Measurements from ENCODE around the gene MRPS34.

The MRPS34 gene

DNA sequence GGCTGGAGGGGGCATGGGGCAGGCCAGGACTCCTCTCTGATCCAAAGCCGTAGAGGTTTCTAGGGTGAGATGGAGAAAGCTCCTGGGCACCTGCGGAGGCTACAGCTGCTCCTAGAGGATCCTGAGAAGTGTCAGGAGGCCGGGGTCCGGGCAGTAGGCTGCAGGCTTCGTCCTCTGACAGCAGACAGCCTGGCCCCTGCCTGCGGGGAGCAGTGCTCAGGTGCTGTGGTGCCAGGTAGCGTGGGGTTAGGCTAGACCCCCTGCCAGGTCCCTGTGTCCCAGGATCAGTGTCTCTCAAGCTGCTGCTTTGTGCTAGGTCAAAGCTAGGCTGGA, 1.5 kb upstream of the MRPS34 start:
- Mint-ChIP-seq H3K4me3 (peak overlapping the region; percentile 96), H3K36me3 (ENCODE audit: low read depth) (no peaks in the 10 kb centered on the region), H3K4me1 (peaks cover 13% of the 10 kb centered on the region), H3K9me3 (no peaks in the 10 kb centered on the region), H3K27me3 (ENCODE audit: low read depth, poor library complexity) (no peaks in the 10 kb centered on the region), H3K27ac (no peak overlapping the region)
- TF ChIP-seq, protein P1, sequence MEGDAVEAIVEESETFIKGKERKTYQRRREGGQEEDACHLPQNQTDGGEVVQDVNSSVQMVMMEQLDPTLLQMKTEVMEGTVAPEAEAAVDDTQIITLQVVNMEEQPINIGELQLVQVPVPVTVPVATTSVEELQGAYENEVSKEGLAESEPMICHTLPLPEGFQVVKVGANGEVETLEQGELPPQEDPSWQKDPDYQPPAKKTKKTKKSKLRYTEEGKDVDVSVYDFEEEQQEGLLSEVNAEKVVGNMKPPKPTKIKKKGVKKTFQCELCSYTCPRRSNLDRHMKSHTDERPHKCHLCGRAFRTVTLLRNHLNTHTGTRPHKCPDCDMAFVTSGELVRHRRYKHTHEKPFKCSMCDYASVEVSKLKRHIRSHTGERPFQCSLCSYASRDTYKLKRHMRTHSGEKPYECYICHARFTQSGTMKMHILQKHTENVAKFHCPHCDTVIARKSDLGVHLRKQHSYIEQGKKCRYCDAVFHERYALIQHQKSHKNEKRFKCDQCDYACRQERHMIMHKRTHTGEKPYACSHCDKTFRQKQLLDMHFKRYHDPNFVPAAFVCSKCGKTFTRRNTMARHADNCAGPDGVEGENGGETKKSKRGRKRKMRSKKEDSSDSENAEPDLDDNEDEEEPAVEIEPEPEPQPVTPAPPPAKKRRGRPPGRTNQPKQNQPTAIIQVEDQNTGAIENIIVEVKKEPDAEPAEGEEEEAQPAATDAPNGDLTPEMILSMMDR (IDR thresholded peaks at IDR 0.05): no peak
- DNase-seq: no peak

DNA sequence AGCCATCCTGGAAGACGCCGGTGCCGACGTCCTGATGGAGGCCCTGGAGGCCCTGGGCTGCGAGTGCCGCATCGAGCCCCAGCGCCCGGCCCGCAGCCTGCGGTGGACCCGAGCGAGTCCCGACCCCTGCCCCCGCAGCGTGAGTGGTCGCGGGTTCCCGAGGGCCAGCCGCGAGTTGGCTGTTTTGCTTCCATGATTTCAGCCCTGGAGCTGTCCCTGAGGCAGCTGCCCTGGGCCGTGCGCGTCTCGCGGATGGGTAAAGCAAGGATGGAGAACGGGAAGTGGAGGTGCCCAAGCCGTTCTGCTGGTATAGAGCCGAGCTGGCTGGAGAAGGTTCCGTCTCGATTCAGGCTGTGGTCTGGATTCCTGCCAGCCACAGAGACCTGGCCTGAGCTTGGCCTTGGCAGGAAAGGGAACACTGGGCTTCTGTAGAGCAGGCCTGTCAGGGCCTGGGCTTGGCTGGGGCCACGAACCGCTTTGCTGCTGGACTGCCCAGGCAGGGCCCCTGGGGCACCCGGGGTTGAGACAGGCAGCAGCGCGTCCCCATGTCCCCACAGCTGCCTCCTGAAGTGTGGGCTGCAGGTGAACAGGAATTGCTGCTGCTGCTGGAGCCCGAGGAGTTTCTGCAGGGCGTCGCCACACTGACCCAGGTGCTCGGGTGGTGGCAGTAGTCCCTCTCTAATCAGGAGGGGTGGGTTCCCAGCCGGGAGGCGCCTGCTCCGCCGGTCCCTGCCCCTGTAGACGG, 941 bp upstream of the MRPS34 start:
- no peak overlapping the region for H3K27ac Mint-ChIP-seq
- H3K4me1 Mint-ChIP-seq: peaks cover 13% of the 10 kb centered on the region
- DNase-seq: no peak
- no peaks in the 10 kb centered on the region for H3K36me3 Mint-ChIP-seq (ENCODE audit: low read depth)
- H3K27me3 Mint-ChIP-seq (ENCODE audit: low read depth, poor library complexity): no peaks in the 10 kb centered on the region
- no peaks in the 10 kb centered on the region for H3K9me3 Mint-ChIP-seq
- H3K4me3 Mint-ChIP-seq: peak overlapping the region; percentile 96
- TF ChIP-seq, protein P1 (IDR thresholded peaks at IDR 0.05): peak; percentile 4

DNA sequence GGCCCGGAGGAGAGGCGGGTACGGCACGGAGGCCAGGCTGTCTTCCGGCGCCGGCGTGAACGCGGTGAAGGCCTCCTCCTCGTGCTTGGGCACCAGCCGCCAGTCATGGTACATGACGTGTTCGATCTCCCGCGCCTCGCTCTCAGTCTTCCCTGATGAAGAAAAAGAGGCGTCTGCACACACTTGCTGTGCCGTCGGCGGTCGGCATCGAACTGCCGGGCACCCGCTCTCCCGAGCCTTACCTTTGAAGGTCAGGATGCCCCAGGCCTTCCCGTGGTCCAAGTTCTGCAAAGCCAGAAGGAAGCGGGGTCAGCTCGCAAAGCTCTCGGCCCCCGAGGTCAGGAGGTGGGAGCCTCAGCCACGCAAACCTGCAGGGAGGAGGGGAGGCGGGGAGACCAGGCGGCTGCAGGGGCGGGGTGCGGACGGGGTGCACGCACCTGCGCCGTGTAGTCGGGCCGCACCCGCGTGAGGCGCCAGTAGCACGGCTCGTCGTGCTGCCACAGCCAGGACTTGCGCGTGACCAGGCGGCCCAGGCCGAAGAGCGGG, 499 bp downstream of the MRPS34 start, which contains the start of gene EME2:
TSS of gene EME2 (plus strand) at position 449 of the 546 bp plus-strand sequence. CDS start 418 bp downstream, outside the sequence.
- peaks cover 13% of the 10 kb centered on the region for H3K4me1 Mint-ChIP-seq
- H3K9me3 Mint-ChIP-seq: no peaks in the 10 kb centered on the region
- H3K27ac Mint-ChIP-seq: peak within 1 kb of the TSS; percentile 43
- TF ChIP-seq, protein P1 (IDR thresholded peaks at IDR 0.05): no peak
- no peaks in the 10 kb centered on the region for H3K36me3 Mint-ChIP-seq (ENCODE audit: low read depth)
- H3K4me3 Mint-ChIP-seq: peak within 1 kb of the TSS; percentile 96
- H3K27me3 Mint-ChIP-seq (ENCODE audit: low read depth, poor library complexity): no peaks in the 10 kb centered on the region
- peak; percentile 37 for DNase-seq

DNA sequence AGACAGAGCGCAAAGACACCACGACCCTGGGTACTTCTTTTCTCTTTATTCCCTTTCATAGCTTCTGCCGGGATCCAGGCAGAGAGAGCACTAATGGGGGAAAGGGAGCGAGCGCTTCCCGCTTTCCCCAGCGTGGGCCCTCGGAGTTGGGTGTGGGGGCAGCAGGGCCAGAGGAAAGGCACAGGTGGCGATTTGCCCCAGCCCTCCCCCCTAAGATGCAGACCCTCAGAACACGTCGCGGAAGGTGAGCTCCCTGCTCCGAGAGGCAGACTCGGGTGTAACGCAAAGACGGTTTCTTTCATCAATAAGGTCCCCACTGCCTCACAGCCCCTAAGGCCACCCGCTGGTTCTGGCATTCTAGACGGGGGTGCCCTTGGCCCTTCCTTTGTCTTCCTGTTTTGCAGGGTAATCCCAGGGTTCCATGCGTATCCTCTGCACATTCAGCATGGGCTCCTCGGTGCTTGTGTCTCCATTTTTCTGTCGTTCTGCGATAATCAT, 1.0 kb downstream of the MRPS34 start:
- Mint-ChIP-seq H3K9me3 (no peaks in the 10 kb centered on the region), H3K27ac (peak overlapping the region; percentile 43), H3K36me3 (ENCODE audit: low read depth) (no peaks in the 10 kb centered on the region), H3K27me3 (ENCODE audit: low read depth, poor library complexity) (no peaks in the 10 kb centered on the region), H3K4me3 (peak overlapping the region; percentile 96), H3K4me1 (peaks cover 13% of the 10 kb centered on the region)
- TF ChIP-seq, protein P1 (IDR thresholded peaks at IDR 0.05): no peak
- DNase-seq: no peak

DNA sequence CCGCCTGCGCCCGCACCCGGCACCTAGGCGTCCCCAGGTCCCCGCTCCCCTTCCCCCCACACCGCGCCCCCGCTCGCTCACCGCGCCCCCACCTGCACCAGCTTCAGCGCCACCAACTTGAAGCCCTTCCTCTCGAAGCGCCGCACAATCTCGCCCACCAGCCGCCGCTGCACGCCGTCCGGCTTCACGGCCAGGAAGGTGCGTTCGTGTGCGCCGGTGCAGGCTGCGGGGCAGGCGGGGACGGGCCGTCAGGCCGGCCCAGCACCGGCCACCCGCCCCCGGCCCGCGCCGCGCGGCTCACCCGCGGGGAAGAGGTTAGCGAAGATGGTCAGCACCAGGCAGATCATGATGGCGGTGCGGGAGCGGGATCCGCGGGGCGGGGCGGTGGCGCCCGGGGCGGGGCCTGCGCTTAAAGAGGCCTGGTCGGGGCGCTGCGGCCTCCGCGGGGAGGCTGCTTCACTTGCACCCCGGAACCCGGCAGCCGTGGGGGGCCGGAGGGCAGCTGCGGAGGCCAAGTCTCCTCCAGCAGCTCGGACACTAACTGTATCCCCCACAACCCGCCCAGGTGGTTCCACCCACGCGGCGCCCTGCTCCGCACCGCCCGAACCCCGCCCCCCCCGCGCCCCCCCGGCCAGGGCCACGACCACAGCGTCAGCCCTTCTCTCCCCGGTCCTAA, 1.6 kb downstream of the MRPS34 start, which contains the start of gene NME3:
TSS of gene NME3 (minus strand) at position 356 of the 676 bp plus-strand sequence. CDS start at position 347, 9 bp downstream.
- peak within 1 kb of the TSS; percentile 96 for H3K4me3 Mint-ChIP-seq
- no peaks in the 10 kb centered on the region for H3K27me3 Mint-ChIP-seq (ENCODE audit: low read depth, poor library complexity)
- TF ChIP-seq, protein P1 (IDR thresholded peaks at IDR 0.05): no peak
- peak; percentile 80 for DNase-seq
- peak within 1 kb of the TSS; percentile 43 for H3K27ac Mint-ChIP-seq
- no peaks in the 10 kb centered on the region for H3K36me3 Mint-ChIP-seq (ENCODE audit: low read depth)
- peaks cover 13% of the 10 kb centered on the region for H3K4me1 Mint-ChIP-seq
- H3K9me3 Mint-ChIP-seq: no peaks in the 10 kb centered on the region
